Fibroblast of lung (primary cell): ENCODE data around the gene PKD1.

Experiments
- EZH2 ChIP-seq: IDR thresholded peaks from 2 replicates; pipeline ENCODE4 v1.5.1; 2012; ENCODE audit warnings: low read length, control low read depth, mild to moderate bottlenecking; ENCODE audit errors: missing control alignments
- TF ChIP-seq, protein P1 (sequence below), 2 donors: IDR thresholded peaks in 1 of 2; conservative IDR thresholded peaks in 1 of 2; 1 replicate in 1 of 2; 2 replicates in 1 of 2; pipeline ENCODE4 v1.5.1; 2011 to 2012; ENCODE audit warnings: low read length in 2 of 2, control low read depth in 1 of 2, inconsistent platforms in 1 of 2, low read depth in 1 of 2, mild to moderate bottlenecking in 1 of 2

DNA sequence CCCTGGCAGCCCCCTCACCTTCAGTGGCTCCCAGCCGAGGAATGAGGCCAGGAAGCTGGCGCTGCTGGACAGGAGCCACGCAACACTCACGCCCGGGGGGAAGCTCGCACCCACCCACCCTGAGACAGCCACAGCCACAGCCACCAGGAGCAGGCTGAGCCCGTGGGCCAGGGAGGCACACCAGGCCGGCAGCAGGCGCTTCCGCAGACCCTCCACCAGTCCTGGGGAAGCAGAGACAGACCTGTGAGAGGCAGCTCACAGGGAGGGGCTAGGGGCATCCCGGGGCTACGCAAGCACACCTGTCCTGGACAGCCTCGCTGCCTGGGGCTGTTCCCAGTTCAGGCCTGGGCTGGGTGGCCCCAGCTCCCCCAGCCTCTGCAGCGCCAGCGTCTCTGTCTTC lies 41.9 kb downstream of the PKD1 start:
- TF ChIP-seq, protein P1, sequence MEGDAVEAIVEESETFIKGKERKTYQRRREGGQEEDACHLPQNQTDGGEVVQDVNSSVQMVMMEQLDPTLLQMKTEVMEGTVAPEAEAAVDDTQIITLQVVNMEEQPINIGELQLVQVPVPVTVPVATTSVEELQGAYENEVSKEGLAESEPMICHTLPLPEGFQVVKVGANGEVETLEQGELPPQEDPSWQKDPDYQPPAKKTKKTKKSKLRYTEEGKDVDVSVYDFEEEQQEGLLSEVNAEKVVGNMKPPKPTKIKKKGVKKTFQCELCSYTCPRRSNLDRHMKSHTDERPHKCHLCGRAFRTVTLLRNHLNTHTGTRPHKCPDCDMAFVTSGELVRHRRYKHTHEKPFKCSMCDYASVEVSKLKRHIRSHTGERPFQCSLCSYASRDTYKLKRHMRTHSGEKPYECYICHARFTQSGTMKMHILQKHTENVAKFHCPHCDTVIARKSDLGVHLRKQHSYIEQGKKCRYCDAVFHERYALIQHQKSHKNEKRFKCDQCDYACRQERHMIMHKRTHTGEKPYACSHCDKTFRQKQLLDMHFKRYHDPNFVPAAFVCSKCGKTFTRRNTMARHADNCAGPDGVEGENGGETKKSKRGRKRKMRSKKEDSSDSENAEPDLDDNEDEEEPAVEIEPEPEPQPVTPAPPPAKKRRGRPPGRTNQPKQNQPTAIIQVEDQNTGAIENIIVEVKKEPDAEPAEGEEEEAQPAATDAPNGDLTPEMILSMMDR (conservative IDR thresholded peaks at IDR 0.05 in 1 of 2, IDR thresholded peaks at IDR 0.05 in 1 of 2; ENCODE audit: low read depth in 1 of 2, low read length in 2 of 2) = no peak
- no peak for TF ChIP-seq EZH2
